Erythroblast (primary cell): ENCODE results near the gene MYCN.

Experiments
- GATA1 ChIP-seq: IDR thresholded peaks from 2 replicates; pipeline ENCODE4 v1.6.1; 2011; ENCODE audit warnings: low read depth, mild to moderate bottlenecking, control low read depth, low read length, moderate library complexity
- POLR2A ChIP-seq: IDR thresholded peaks from 2 replicates; pipeline ENCODE4 v1.6.1; 2011; ENCODE audit warnings: mild to moderate bottlenecking, low read length

DNA sequence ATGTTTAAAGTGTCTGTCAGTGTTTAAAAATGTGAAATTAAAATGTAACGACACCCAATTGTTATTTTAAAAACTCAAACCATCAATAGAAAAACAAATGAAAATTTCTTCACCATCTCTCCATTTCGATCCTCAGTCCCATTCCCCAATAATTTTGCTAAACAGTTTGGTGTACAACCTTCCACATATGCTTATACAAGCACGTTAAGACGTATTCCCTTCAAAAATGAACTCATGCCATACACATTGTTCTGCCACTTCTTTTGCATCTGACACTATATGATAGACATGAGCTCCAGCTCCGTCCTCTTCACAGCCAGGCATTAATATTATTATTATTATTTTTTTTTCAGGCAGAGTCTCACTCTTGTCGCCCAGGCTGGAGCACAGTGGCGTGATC is 14.1 kb upstream of the MYCN start:
- TF ChIP-seq POLR2A (no peak), GATA1 (no peak)
